H1 (cell line): Measurements from ENCODE around the gene TEX28. TPM values are rescaled to one million over a fixed set of nuclear protein-coding genes. Genes with fewer than 3 reads are reported as not detected.

Experiments
- CTCF ChIA-PET: fragments of 300-600 bp; sonication (Branson Sonifier 250); formaldehyde crosslinking; loops from one replicate; lab custom pipeline; 2021; ENCODE audit not compliant: partially characterized antibody; lab: Charles Lee
- POLR2A ChIA-PET: fragments of 300-600 bp; sonication (Branson Sonifier 250); formaldehyde crosslinking; loops from one replicate; lab custom pipeline; 2021; ENCODE audit warnings: inconsistent platforms; ENCODE audit not compliant: partially characterized antibody; lab: Charles Lee
- DNase-seq, 2 experiments: peaks; one replicate each; pipeline versions ENCODE4 v3.0.0 to v3.0.0-alpha.2; 2010 to 2022; ENCODE audit warnings: low spot score in 2 of 2, low read depth in 1 of 2, mixed read lengths in 1 of 2
- FAIRE-seq: peaks from 2 replicates; lab custom pipeline; 2011; peaks lifted over from hg19 to GRCh38; lab: Jason Lieb, UNC
- H2AFZ ChIP-seq: 2 replicates; pipeline ENCODE4 v1.8.1; 2012; ENCODE audit warnings: low read length, inconsistent platforms
- H2AK5ac ChIP-seq: 2 replicates; pipeline ENCODE4 v1.6.1; 2013; ENCODE audit warnings: low read depth, low read length
- H2BK120ac ChIP-seq: replicated peaks from 2 replicates; pipeline ENCODE3; 2013; ENCODE audit warnings: low read depth, low read length, inconsistent platforms
- H2BK12ac ChIP-seq: 2 replicates; pipeline ENCODE4 v1.6.1; 2013; ENCODE audit warnings: low read depth, low read length
- H2BK15ac ChIP-seq: 2 replicates; pipeline ENCODE4 v1.6.1; 2013; ENCODE audit warnings: low read length
- H2BK20ac ChIP-seq: 2 replicates; pipeline ENCODE4 v1.6.1; 2013; ENCODE audit warnings: low read length
- H2BK5ac ChIP-seq: 2 replicates; pipeline ENCODE4 v1.6.1; 2013; ENCODE audit warnings: low read depth, low read length
- H3K14ac ChIP-seq: 2 replicates; pipeline ENCODE4 v1.6.1; 2013; ENCODE audit warnings: inconsistent platforms; ENCODE audit not compliant: insufficient read length
- H3K18ac ChIP-seq: 2 replicates; pipeline ENCODE4 v1.6.1; 2013; ENCODE audit warnings: low read length; ENCODE audit errors: extremely low read depth
- H3K23ac ChIP-seq: 2 replicates; pipeline ENCODE4 v1.6.1; 2013; ENCODE audit warnings: inconsistent platforms; ENCODE audit not compliant: insufficient read length
- H3K23me2 ChIP-seq: 2 replicates; pipeline ENCODE4 v1.6.1; 2013; ENCODE audit warnings: low read depth, low read length
- H3K27ac ChIP-seq: 2 replicates; pipeline ENCODE4 v1.6.1; 2011; ENCODE audit warnings: low read depth, low read length, inconsistent platforms
- H3K27me3 ChIP-seq, 4 experiments: replicated peaks in 1 of 4; 1 replicate in 1 of 4; 2 replicates in 3 of 4; pipeline versions ENCODE4 v1.6.1 to v1.8.1; 2011 to 2013; ENCODE audit warnings: low read length in 3 of 4, mild to moderate bottlenecking in 3 of 4, inconsistent platforms in 2 of 4, mixed read lengths in 2 of 4, moderate library complexity in 1 of 4; ENCODE audit not compliant: control insufficient read depth in 3 of 4, insufficient read depth in 3 of 4; ENCODE audit errors: extremely low read depth in 1 of 4
- H3K36me3 ChIP-seq, 4 experiments: 2 replicates each; pipeline versions ENCODE4 v1.6.1 to v1.8.1; 2011 to 2013; ENCODE audit warnings: mild to moderate bottlenecking in 4 of 4, low read length in 3 of 4, moderate library complexity in 2 of 4, control low read depth in 1 of 4, inconsistent platforms in 1 of 4; ENCODE audit not compliant: insufficient read depth in 4 of 4, control insufficient read depth in 2 of 4
- H3K4ac ChIP-seq: replicated peaks from 2 replicates; pipeline ENCODE3; 2013; ENCODE audit warnings: low read length, low read depth, mixed read lengths, inconsistent platforms; ENCODE audit not compliant: insufficient read length
- H3K4me1 ChIP-seq, 4 experiments: replicated peaks in 1 of 4; 1 replicate in 1 of 4; 2 replicates in 3 of 4; pipeline versions ENCODE4 v1.6.1 to v1.8.1; 2011 to 2013; ENCODE audit warnings: low read length in 3 of 4, inconsistent platforms in 2 of 4, mixed read lengths in 1 of 4; ENCODE audit not compliant: insufficient read depth in 4 of 4, control insufficient read depth in 3 of 4
- H3K4me2 ChIP-seq, 2 experiments: 2 replicates each; pipeline versions ENCODE4 v1.6.1 to v1.8.1; 2011 to 2013; ENCODE audit warnings: low read depth in 2 of 2, low read length in 2 of 2, control low read depth in 1 of 2, inconsistent platforms in 1 of 2, mild to moderate bottlenecking in 1 of 2; ENCODE audit not compliant: insufficient read depth in 1 of 2
- H3K4me3 ChIP-seq, 4 experiments: fragments of 200-600, 300-600 bp in 1 of 4; sonication (generic), shearing (Covaris generic), sonication (Bioruptor Twin) in 1 of 4; 2 replicates each; pipeline versions ENCODE4 v1.5.1 to v1.8.1; 2011 to 2016; ENCODE audit warnings: low read length in 4 of 4, low read depth in 3 of 4, control low read depth in 2 of 4, inconsistent platforms in 2 of 4, mild to moderate bottlenecking in 2 of 4, mixed read lengths in 1 of 4, moderate library complexity in 1 of 4; ENCODE audit not compliant: insufficient read depth in 2 of 4; ENCODE audit errors: extremely low read depth in 1 of 4
- H3K56ac ChIP-seq: replicated peaks from 2 replicates; pipeline ENCODE3; 2013; ENCODE audit warnings: low read depth, mild to moderate bottlenecking, mixed read lengths, low read length, inconsistent platforms; ENCODE audit not compliant: insufficient read length
- H3K79me1 ChIP-seq: 2 replicates; pipeline ENCODE4 v1.6.1; 2013; ENCODE audit warnings: low read depth, low read length, control low read depth
- H3K79me2 ChIP-seq, 2 experiments: 2 replicates each; pipeline versions ENCODE4 v1.6.1 to v1.8.1; 2012 to 2013; ENCODE audit warnings: low read length in 2 of 2, mild to moderate bottlenecking in 2 of 2, inconsistent platforms in 1 of 2; ENCODE audit not compliant: insufficient read depth in 2 of 2, control insufficient read depth in 1 of 2
- H3K9ac ChIP-seq, 4 experiments: replicated peaks in 1 of 4; 1 replicate in 1 of 4; 2 replicates in 3 of 4; pipeline versions ENCODE4 v1.6.1 to v1.8.1; 2011 to 2013; ENCODE audit warnings: low read depth in 3 of 4, low read length in 3 of 4, control low read depth in 2 of 4, mild to moderate bottlenecking in 2 of 4, moderate library complexity in 2 of 4, inconsistent platforms in 1 of 4; ENCODE audit errors: extremely low read depth in 1 of 4
- H3K9me3 ChIP-seq, 2 experiments: 2 replicates each; pipeline versions ENCODE4 v1.6.1 to v1.8.1; 2012 to 2013; ENCODE audit warnings: mild to moderate bottlenecking in 2 of 2, moderate library complexity in 2 of 2, control low read depth in 1 of 2, inconsistent platforms in 1 of 2, low read depth in 1 of 2, low read length in 1 of 2, mixed read lengths in 1 of 2; ENCODE audit not compliant: insufficient read depth in 2 of 2
- H4K20me1 ChIP-seq, 2 experiments: replicated peaks in 1 of 2; 2 replicates each; pipeline versions ENCODE3 to v1.8.1; 2011 to 2013; ENCODE audit warnings: inconsistent platforms in 2 of 2, low read length in 2 of 2, mild to moderate bottlenecking in 1 of 2; ENCODE audit not compliant: insufficient read depth in 2 of 2, control insufficient read depth in 1 of 2
- H4K5ac ChIP-seq: 2 replicates; pipeline ENCODE4 v1.6.1; 2013; ENCODE audit warnings: low read length, low read depth, mixed read lengths, inconsistent platforms; ENCODE audit not compliant: insufficient read length
- H4K8ac ChIP-seq: 2 replicates; pipeline ENCODE4 v1.8.0; 2013; ENCODE audit warnings: mild to moderate bottlenecking, moderate library complexity, low read length, inconsistent platforms; ENCODE audit not compliant: insufficient read depth; ENCODE audit errors: extremely low read depth
- H4K91ac ChIP-seq: replicated peaks from 2 replicates; pipeline ENCODE3; 2013; ENCODE audit warnings: low read length, mixed read lengths, inconsistent platforms; ENCODE audit not compliant: insufficient read length
- CBX5 ChIP-seq: fragments of 300-800, 300-1000 bp; sonication (generic); IDR thresholded peaks from 2 replicates; pipeline ENCODE4 v1.7.1; 2016; ENCODE audit warnings: antibody characterized with exemption, low read length, low read depth
- CHD1 ChIP-seq: IDR thresholded peaks from 2 replicates; pipeline ENCODE4 v1.6.1; 2012; ENCODE audit warnings: low read depth, low read length, improper control_type of control experiment
- CTBP2 ChIP-seq: IDR thresholded peaks from 2 replicates; pipeline ENCODE4 v1.7.0; 2011; ENCODE audit warnings: borderline replicate concordance, mild to moderate bottlenecking, moderate library complexity, mixed read lengths, low read length; ENCODE audit not compliant: insufficient read depth, insufficient read length
- EZH2 ChIP-seq: fragments of 200-600 bp; sonication (generic); IDR thresholded peaks from 2 replicates; pipeline ENCODE4 v1.7.1; 2012; ENCODE audit warnings: low read depth, mild to moderate bottlenecking, moderate library complexity, low read length, inconsistent platforms; ENCODE audit not compliant: severe bottlenecking
- FOSL1 ChIP-seq: IDR thresholded peaks from 2 replicates; pipeline ENCODE4 v1.6.1; 2011; ENCODE audit warnings: mild to moderate bottlenecking, low read depth, low read length, moderate library complexity; ENCODE audit not compliant: insufficient read depth
- JUND ChIP-seq: IDR thresholded peaks from 2 replicates; pipeline ENCODE4 v1.6.1; 2011; ENCODE audit warnings: mild to moderate bottlenecking, improper control_type of control experiment, low read length
- MAFK ChIP-seq: IDR thresholded peaks from 2 replicates; pipeline ENCODE4 v1.6.1; 2012; ENCODE audit warnings: low read depth, mild to moderate bottlenecking, improper control_type of control experiment, low read length
- PHF8 ChIP-seq: fragments of 200-600 bp; sonication (generic); conservative IDR thresholded peaks from 2 replicates; pipeline ENCODE4 v1.7.1; 2012; ENCODE audit warnings: low read depth, mild to moderate bottlenecking, inconsistent platforms, low read length, moderate library complexity
- POLR2A ChIP-seq, 2 experiments: IDR thresholded peaks; 1 replicate in 1 of 2; 2 replicates in 1 of 2; pipeline ENCODE4 v1.6.1; 2011; ENCODE audit warnings: low read depth in 2 of 2, low read length in 2 of 2, mild to moderate bottlenecking in 2 of 2; ENCODE audit errors: control extremely low read depth in 1 of 2
- RFX5 ChIP-seq: IDR thresholded peaks from 2 replicates; pipeline ENCODE4 v1.6.1; 2011; ENCODE audit warnings: low read depth, low read length, improper control_type of control experiment, borderline replicate concordance
- RNF2 ChIP-seq: fragments of 200-900, 300-1000 bp; sonication (generic); IDR thresholded peaks from 2 replicates; pipeline ENCODE4 v1.7.1; 2016; ENCODE audit warnings: borderline replicate concordance, low read depth, mild to moderate bottlenecking, antibody characterized with exemption, low read length; ENCODE audit not compliant: poor library complexity, severe bottlenecking; ENCODE audit errors: missing control alignments
- RXRA ChIP-seq: IDR thresholded peaks from 2 replicates; pipeline ENCODE4 v1.6.1; 2011; ENCODE audit warnings: low read depth, mild to moderate bottlenecking, low read length, moderate library complexity; ENCODE audit not compliant: insufficient read depth
- TAF7 ChIP-seq: optimal IDR thresholded peaks from 2 replicates; pipeline ENCODE3; 2011; ENCODE audit warnings: low read depth, mild to moderate bottlenecking, inconsistent platforms, low read length, moderate library complexity, borderline replicate concordance
- WGBS, 2 experiments: shearing (Covaris generic) in 1 of 2; methylation state at CpG; one replicate each; pipeline versions ENCODE4 v1.1.6 to v1.1.7; 2013 to 2015; ENCODE audit warnings: low lambda C conversion rate in 2 of 2, mixed read lengths in 2 of 2, inconsistent platforms in 1 of 2, low coverage in 1 of 2, missing lambda C conversion rate in 1 of 2; ENCODE audit not compliant: insufficient replicate concordance in 2 of 2, insufficient coverage in 1 of 2, insufficient read length in 1 of 2; ENCODE audit errors: extremely low coverage in 1 of 2, missing lambda C conversion rate in 1 of 2; 5-methylcytosine and 5-hydroxymethylcytosine counted together
- polyA plus RNA-seq, 7 experiments: library from polyadenylated mRNA; depleted of rRNA in 3 of 7; stranded (reverse) in 5 of 7; unstranded in 2 of 7; fragments of >200 nt in 5 of 7; fragments of 200-250 nt in 2 of 7; gene quantifications; 1 replicate in 5 of 7; 2 replicates in 1 of 7; 4 replicates in 1 of 7; pipeline versions ENCODE4 v1.2.1 to v1.2.3, GENCODE V29; 2011 to 2013; ENCODE audit warnings: missing spikeins in 2 of 7, mixed read lengths in 2 of 7
- total RNA-seq: library from RNA; stranded (reverse); fragmentation: NEBNext Ultra II Directional; extraction: Animal tissue kit (Norgen Biotek cat#: 25700); gene quantifications from 2 replicates; pipeline ENCODE4 v1.2.1, GENCODE V29; 2021
- TF ChIP-seq, protein P1 (sequence below): IDR thresholded peaks from 2 replicates; pipeline ENCODE4 v1.6.1; 2012; ENCODE audit warnings: inconsistent platforms

The TEX28 gene
- total and polyA plus RNA-seq, 2 of the 8 experiments (the other 6 are each of a cell fraction or from before 2014, with no cell fraction given), result not detected

GRCh38 chrX:154334496-154334895 is 39.6 kb upstream of the TEX28 start:
- no peak overlapping the region for H2AK5ac ChIP-seq
- no peak overlapping the region for H4K91ac ChIP-seq
- no peak overlapping the region for H3K4me3 ChIP-seq
- POLR2A ChIA-PET, result no interaction called here
- H3K79me1 ChIP-seq, result no peaks in the 10 kb centered on the region
- H2BK15ac ChIP-seq, result no peak overlapping the region
- no peaks in the 10 kb centered on the region for H4K20me1 ChIP-seq
- H3K27ac ChIP-seq, result no peak overlapping the region
- H3K23ac ChIP-seq, result no peak overlapping the region
- H3K36me3 ChIP-seq, result no peaks in the 10 kb centered on the region
- no peak overlapping the region for H4K8ac ChIP-seq
- H4K5ac ChIP-seq, result no peak overlapping the region
- 88% methylated on average over 5 of the region's 10 CpGs; no CpG with 5 or more reads in 1 of the 2 experiments for WGBS, 2 experiments
- no peaks in the 10 kb centered on the region for H3K79me2 ChIP-seq
- H2AFZ ChIP-seq, result no peak overlapping the region
- no peak overlapping the region for H3K56ac ChIP-seq
- no peak for FAIRE-seq
- no peak overlapping the region for H3K4ac ChIP-seq
- no peaks in the 10 kb centered on the region for H3K9me3 ChIP-seq
- no peak overlapping the region for H3K18ac ChIP-seq
- H3K23me2 ChIP-seq, result no peaks in the 10 kb centered on the region
- H3K14ac ChIP-seq, result no peak overlapping the region
- H2BK5ac ChIP-seq, result no peak overlapping the region
- no peaks in the 10 kb centered on the region for H3K4me1 ChIP-seq
- DNase-seq, result no peak
- no peak overlapping the region for H3K4me2 ChIP-seq
- no peak overlapping the region for H2BK120ac ChIP-seq
- no peak overlapping the region for H2BK20ac ChIP-seq
- no peak overlapping the region for H3K9ac ChIP-seq
- H3K27me3 ChIP-seq, result no peaks in the 10 kb centered on the region
- CTCF ChIA-PET, result interaction anchor here (0.7 kb wide), 1 partner anchor 13 kb away, joined by 3 read pairs; no protein-coding TSS in a partner anchor
- no peak overlapping the region for H2BK12ac ChIP-seq
- no peak for TF ChIP-seq RXRA
- no peak for TF ChIP-seq EZH2
- TF ChIP-seq MAFK, result no peak
- no peak for TF ChIP-seq PHF8
- TF ChIP-seq FOSL1, result no peak
- TF ChIP-seq CBX5, result no peak
- TF ChIP-seq POLR2A (IDR thresholded peaks at IDR 0.05; ENCODE audit: control extremely low read depth in 1 of 2, low read depth in 2 of 2, low read length in 2 of 2), result no peak
- TF ChIP-seq TAF7, result no peak
- no peak for TF ChIP-seq RNF2
- TF ChIP-seq RFX5, result no peak
- no peak for TF ChIP-seq CHD1
- TF ChIP-seq, protein P1, sequence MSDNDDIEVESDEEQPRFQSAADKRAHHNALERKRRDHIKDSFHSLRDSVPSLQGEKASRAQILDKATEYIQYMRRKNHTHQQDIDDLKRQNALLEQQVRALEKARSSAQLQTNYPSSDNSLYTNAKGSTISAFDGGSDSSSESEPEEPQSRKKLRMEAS, result no peak
- no peak for TF ChIP-seq CTBP2
- TF ChIP-seq JUND, result no peak
